ENCODE results near the gene ARHGAP8. TPM values are rescaled to one million over a fixed set of nuclear protein-coding genes. Genes with fewer than 3 reads are reported as not detected.

ARHGAP8 gene
- total and polyA plus RNA-seq, 3 donors from 2014 or later, result 9.5 to 15.0 (median 9.7) TPM

- WGBS, 2 donors, result 90 to 93% methylated on average over 19 to 26 of the region's 26 CpGs
- no peak for DNase-seq
- no peak for TF ChIP-seq CTCF (IDR thresholded peaks at IDR 0.05)
- TF ChIP-seq POLR2A (IDR thresholded peaks at IDR 0.05), result no peak
Observed at GRCh38 chr22:44882226-44882905, 130.0 kb downstream of the ARHGAP8 start.

GRCh38 chr22:44883011-44883421 is 130.6 kb downstream of the ARHGAP8 start:
- DNase-seq, result no peak
- H3K9me3 ChIP-seq, result no peaks in the 10 kb centered on the region
- H3K36me3 ChIP-seq (ENCODE audit: low read depth, missing control alignments), result no peaks in the 10 kb centered on the region
- no peak overlapping the region for H3K4me3 ChIP-seq
- 83 to 94% methylated on average over 6 to 12 of the region's 12 CpGs for WGBS, 2 donors
- TF ChIP-seq POLR2A (IDR thresholded peaks at IDR 0.05), result no peak
- no peak for TF ChIP-seq CTCF (IDR thresholded peaks at IDR 0.05)
- no peaks in the 10 kb centered on the region for H3K4me1 ChIP-seq
- H3K27me3 ChIP-seq, result no peaks in the 10 kb centered on the region
- H3K27ac ChIP-seq, result no peak overlapping the region
- intact Hi-C loops (cut with DNase I; ENCODE audit: low total_unique reads), result no loop called here

More at GRCh38 chr22:44882226-44882905, 130.0 kb downstream of the ARHGAP8 start:
- Histone ChIP-seq H3K36me3 (ENCODE audit: low read depth, missing control alignments) (no peaks in the 10 kb centered on the region), H3K4me1 (no peaks in the 10 kb centered on the region), H3K9me3 (no peaks in the 10 kb centered on the region), H3K4me3 (no peak overlapping the region), H3K27me3 (no peaks in the 10 kb centered on the region), H3K27ac (no peak overlapping the region)
- intact Hi-C loops (cut with DNase I; ENCODE audit: low total_unique reads), result no loop called here

GRCh38 chr22:44884562-44884961 is 132.2 kb downstream of the ARHGAP8 start:
- H3K27me3 ChIP-seq, result no peaks in the 10 kb centered on the region
- 93 to 94% methylated on average over 1 of the region's 1 CpG for WGBS, 2 donors
- H3K9me3 ChIP-seq, result no peaks in the 10 kb centered on the region
- H3K36me3 ChIP-seq (ENCODE audit: low read depth, missing control alignments), result no peaks in the 10 kb centered on the region
- H3K4me3 ChIP-seq, result no peak overlapping the region
- no peak overlapping the region for H3K27ac ChIP-seq
- no peak for DNase-seq
- no peaks in the 10 kb centered on the region for H3K4me1 ChIP-seq
- TF ChIP-seq CTCF (IDR thresholded peaks at IDR 0.05) (no peak), POLR2A (IDR thresholded peaks at IDR 0.05) (no peak)
- intact Hi-C loops (cut with DNase I; ENCODE audit: low total_unique reads), result no loop called here

- H3K27ac ChIP-seq, result no peak overlapping the region
- H3K4me3 ChIP-seq, result no peak overlapping the region
- no peaks in the 10 kb centered on the region for H3K27me3 ChIP-seq
- H3K4me1 ChIP-seq, result no peaks in the 10 kb centered on the region
- no peaks in the 10 kb centered on the region for H3K9me3 ChIP-seq
- H3K36me3 ChIP-seq (ENCODE audit: low read depth, missing control alignments), result no peaks in the 10 kb centered on the region
- intact Hi-C loops (cut with DNase I; ENCODE audit: low total_unique reads), result no loop called here
- 93 to 94% methylated on average over 8 to 18 of the region's 18 CpGs for WGBS, 2 donors
- TF ChIP-seq CTCF (IDR thresholded peaks at IDR 0.05), result no peak
- TF ChIP-seq POLR2A (IDR thresholded peaks at IDR 0.05), result no peak
- no peak for DNase-seq
Observed at GRCh38 chr22:44884968-44885805, 132.8 kb downstream of the ARHGAP8 start.
